ENCODE data around the gene DNAH11. TPM values are rescaled to one million over a fixed set of nuclear protein-coding genes. Genes with fewer than 3 reads are reported as not detected.
"Not testable (repeated sequence)": the region's sequence is repeated elsewhere in the genome, so short reads cannot be mapped to it uniquely, and the experiment has no call there.

The DNAH11 gene
- total RNA-seq, 1 donor from 2014 or later = under 0.01 TPM

DNA sequence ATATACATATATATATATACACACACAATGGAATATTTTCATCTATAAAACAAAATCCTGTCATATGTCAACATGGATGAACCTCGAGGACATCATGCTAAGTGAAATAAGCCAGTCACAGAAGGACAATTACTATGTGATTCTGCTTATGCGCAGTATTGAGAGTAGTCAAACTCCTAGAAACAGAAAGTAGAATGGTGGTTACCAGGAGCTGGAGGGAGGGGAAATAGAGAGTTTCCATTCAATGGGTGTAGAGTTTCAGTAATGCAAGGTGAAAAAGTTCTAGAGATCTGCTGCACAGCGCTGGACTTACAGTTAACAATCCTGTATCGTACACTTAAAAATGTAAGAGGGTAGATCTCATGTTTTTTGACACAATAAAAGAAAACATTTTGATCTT is 221.0 kb downstream of the DNAH11 start:
- no peak for DNase-seq (ENCODE audit: extremely low read depth, low read depth, low spot score)

- DNase-seq (ENCODE audit: extremely low read depth, low read depth, low spot score) = no peak
Observed at GRCh38 chr7:21766218-21766617, 223.4 kb downstream of the DNAH11 start.

GRCh38 chr7:21767300-21767900 is 224.6 kb downstream of the DNAH11 start:
- peak; percentile 20 for DNase-seq (ENCODE audit: extremely low read depth, low read depth, low spot score)

DNA sequence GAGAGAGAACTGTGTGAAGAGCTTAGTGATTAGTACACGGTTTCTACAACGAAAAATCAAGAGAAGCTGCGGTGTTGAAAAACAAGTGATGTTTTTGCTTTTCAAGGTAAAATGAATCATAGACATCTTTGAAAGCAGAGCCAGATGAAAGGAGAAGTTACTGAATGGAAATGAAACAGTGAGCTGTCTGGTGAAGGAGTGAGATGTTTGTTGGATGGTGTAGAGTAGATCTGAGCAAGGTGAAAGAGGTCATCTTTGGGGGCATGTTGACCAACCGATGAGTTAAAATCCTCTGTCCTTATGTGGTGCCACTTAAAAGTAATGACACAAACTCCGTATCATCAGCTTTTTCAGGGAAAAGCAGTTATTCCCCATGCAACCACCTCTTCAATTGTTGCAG is 225.4 kb downstream of the DNAH11 start:
- no peak for DNase-seq (ENCODE audit: extremely low read depth, low read depth, low spot score)

- DNase-seq (ENCODE audit: extremely low read depth, low read depth, low spot score) = no peak
Observed at GRCh38 chr7:21771266-21771665, 228.4 kb downstream of the DNAH11 start.

- no peak for DNase-seq (ENCODE audit: extremely low read depth, low read depth, low spot score)
Observed at GRCh38 chr7:21771906-21772610, 229.2 kb downstream of the DNAH11 start.

GRCh38 chr7:21773326-21773725 is 230.5 kb downstream of the DNAH11 start:
- DNase-seq (ENCODE audit: extremely low read depth, low read depth, low spot score) = no peak

GRCh38 chr7:21777921-21778320 is 235.1 kb downstream of the DNAH11 start:
- DNase-seq (ENCODE audit: extremely low read depth, low read depth, low spot score) = no peak

- no peak for DNase-seq (ENCODE audit: extremely low read depth, low read depth, low spot score)
Observed at GRCh38 chr7:21778953-21779352, 236.1 kb downstream of the DNAH11 start.

DNA sequence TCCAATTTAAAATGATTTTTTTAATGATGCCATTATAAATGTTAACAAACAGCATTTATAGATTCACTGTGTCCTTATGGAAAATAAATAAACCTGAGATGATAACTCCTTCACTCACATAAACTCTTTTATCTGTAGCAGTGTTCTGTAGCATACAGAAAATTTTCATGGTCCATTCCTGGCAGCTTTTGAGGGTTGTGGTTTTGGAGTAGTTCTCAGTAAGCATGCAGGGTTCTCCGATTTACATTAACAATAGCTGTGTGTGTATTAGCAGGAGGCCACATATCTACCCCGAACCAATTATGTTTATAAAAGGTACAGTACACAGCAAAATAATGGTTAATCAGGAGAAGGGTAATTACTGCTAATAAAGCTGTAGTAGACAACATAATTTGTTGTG is 240.2 kb downstream of the DNAH11 start:
- DNase-seq (ENCODE audit: extremely low read depth, low read depth, low spot score) = no peak

- no peak for DNase-seq (ENCODE audit: extremely low read depth, low read depth, low spot score)
Observed at GRCh38 chr7:21784989-21785388, 242.2 kb downstream of the DNAH11 start.

DNA sequence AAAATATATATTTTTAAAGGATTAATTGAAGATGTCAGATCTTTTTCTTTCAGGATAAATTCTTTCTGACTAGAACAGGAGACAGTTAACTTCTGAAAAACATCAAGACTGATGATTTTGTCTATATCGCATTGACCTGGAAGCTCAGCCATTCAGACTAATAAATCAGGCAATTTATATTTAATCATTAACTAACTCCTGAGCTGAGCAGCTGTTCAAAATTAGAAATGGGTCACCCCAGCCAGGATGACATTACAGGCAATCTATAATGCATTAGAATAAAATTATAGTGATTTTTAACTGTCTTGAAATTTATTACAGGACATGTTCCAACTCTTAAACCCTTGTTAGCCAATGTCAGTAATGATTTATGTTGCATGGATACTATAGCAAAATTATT is 263.0 kb downstream of the DNAH11 start:
- DNase-seq (ENCODE audit: extremely low read depth, low read depth, low spot score) = no peak

GRCh38 chr7:21806388-21806787 is 263.5 kb downstream of the DNAH11 start:
- DNase-seq (ENCODE audit: extremely low read depth, low read depth, low spot score) = no peak

GRCh38 chr7:21819048-21819447 is 276.2 kb downstream of the DNAH11 start:
- DNase-seq (ENCODE audit: extremely low read depth, low read depth, low spot score) = no peak

DNA sequence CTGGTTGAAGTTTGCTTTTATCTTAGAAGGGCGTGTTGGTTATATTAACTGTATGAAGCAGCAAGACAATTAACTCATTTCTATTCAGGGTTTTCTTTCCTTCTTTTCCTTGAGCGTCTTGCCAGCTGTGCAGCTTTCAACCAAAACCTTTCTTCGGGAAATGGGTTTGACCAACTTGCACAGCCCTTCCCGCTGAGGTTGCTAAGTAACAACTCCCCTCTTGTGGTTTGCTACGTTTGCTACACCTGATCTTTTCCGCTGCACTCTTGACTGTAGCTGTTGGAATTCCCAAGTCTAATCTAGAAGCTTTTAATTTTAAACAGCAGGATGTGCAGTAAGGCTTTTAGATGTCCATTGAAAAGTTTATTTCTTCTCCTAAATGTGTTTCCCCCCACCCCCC is 286.0 kb downstream of the DNAH11 start:
- DNase-seq (ENCODE audit: extremely low read depth, low read depth, low spot score) = no peak

DNA sequence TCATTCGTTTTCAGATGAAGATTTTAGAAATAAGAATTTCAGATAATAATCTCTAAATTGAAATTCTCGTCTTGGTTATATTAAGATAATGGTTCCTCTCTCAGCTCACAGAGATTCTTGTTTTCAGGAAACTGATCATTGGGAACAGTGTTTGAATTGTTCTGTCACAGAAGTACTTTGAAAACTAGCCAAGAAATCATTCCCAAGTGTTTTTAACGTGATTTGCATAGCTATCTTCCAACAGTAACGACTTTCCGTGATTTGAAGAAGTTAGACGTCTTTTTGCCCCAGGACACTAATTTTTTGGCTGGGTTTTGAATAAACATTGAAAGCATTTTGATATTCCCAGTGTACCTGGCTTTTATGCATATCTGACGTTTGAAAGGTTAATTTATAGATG is 286.9 kb downstream of the DNAH11 start:
- DNase-seq (ENCODE audit: extremely low read depth, low read depth, low spot score) = no peak

DNA sequence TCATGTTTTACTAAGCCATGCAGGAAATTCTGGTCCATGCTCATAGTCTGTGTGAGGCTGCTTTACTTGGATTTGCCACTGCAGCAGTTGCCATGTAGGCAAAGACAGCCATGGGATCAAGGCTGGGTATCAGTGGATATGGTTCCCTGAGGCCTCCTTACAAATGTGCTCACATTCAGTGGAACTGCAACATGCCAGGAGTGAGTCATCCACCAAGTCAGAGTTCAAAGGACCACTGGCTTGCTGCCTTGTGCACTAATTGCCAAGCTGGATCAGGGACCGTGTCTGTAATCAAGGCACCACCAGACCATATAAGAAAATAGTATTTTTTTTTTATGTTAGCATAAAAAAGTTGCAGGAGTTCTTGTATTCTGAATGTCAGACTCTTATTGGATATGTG is 301.9 kb downstream of the DNAH11 start:
- DNase-seq (ENCODE audit: extremely low read depth, low read depth, low spot score) = no peak

- DNase-seq (ENCODE audit: extremely low read depth, low read depth, low spot score) = no peak
Observed at GRCh38 chr7:21850531-21851285, 307.9 kb downstream of the DNAH11 start.

DNA sequence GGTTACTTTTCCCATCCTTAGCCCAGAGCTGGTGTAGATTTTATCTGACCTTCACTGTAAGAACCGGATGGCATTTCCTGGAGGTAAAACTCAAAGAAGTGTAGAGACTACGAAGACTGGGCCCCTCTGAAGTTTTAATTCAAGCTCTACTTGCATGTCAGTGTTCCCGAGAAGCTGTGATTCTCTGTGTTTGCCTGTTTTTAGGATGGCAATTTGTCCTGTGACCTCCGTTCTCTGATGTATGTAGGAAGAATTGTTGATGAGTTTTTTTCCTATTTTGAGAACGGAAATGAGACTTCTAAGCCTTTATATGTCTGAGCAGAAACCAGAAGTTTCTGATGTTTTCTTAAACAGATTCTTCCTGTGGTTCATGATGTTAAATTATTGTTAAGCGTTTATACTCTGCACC is 308.7 kb downstream of the DNAH11 start:
- peak; percentile 20 for DNase-seq (ENCODE audit: extremely low read depth, low read depth, low spot score)

DNA sequence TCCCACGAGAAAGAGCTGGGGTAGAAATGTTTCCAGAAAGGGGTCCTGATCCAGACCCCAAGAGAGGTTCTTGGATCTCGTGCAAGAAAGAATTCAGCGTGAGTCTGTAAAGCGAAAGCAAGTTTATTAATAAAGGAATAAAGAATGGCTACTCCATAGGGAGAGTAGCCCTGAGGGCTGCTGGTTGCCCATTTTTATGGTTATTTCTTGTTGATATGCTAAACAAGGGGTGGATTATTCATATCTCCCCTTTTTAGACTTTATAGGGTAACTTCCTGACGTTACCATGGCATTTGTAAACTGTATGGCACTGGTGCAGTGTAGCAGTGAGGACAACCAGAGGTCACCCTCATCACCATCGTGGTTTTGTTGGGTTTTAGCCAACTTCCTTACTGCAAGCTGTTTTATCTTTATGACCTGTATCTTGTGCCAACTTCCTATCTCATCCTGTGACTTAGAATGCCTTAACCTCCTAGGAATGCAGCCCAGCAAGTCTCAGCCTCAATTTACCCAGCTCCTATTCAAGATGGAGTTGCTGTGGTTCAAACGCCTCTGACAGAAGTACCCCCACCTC is 322.9 kb downstream of the DNAH11 start:
- not testable (repeated sequence) for DNase-seq (ENCODE audit: extremely low read depth, low read depth, low spot score)

DNA sequence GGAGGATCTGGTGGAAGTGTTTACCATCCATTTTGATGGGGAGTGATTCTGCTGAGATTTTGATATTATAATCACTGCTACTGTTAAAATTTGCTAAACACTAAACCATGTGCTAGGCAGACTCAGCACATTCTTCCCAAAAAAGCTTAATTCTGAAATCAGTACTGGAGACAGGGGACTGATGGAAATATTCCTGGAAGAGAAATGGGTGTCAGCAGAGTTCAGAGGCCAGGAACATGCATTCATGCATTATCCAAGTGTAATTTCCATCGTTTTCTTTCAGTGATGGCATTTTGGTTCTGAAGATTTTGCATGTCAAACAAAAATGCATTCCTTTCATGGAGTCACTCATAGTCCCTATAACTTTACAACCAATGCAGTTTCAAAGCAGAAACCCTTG is 323.9 kb downstream of the DNAH11 start:
- no peak for DNase-seq (ENCODE audit: extremely low read depth, low read depth, low spot score)

- DNase-seq (ENCODE audit: extremely low read depth, low read depth, low spot score) = no peak
Observed at GRCh38 chr7:21867226-21867625, 324.4 kb downstream of the DNAH11 start.

Measured in glomerular endothelial cell (primary cell).